DND-41 (cell line): ENCODE measurements around the gene NUP85.

Experiments
- ATAC-seq: fragments of 200-7000 bp; cut with Tn5 transposase; 3 replicates; pipeline ENCODE4 v1.9.1; 2021; ENCODE audit warnings: low read depth; ENCODE audit not compliant: insufficient read depth
- DNase-seq: peaks from one replicate; pipeline ENCODE4 v3.0.0-alpha.2; 2020
- H2AFZ ChIP-seq: 2 replicates; pipeline ENCODE4 v1.6.0; 2012; ENCODE audit warnings: low read depth, low read length
- H3K27ac ChIP-seq: 2 replicates; pipeline ENCODE4 v1.5.1; 2012; ENCODE audit warnings: low read length, inconsistent platforms
- H3K27me3 ChIP-seq: fragments of 200-600 bp; sonication (generic); 2 replicates; pipeline ENCODE4 v1.6.0; 2012; ENCODE audit warnings: low read length, mild to moderate bottlenecking, inconsistent platforms; ENCODE audit not compliant: insufficient read depth, poor library complexity
- H3K36me3 ChIP-seq: 2 replicates; pipeline ENCODE4 v1.5.1; 2012; ENCODE audit warnings: low read length, inconsistent platforms; ENCODE audit not compliant: insufficient read depth
- H3K4me1 ChIP-seq: 2 replicates; pipeline ENCODE4 v1.5.1; 2012; ENCODE audit warnings: mild to moderate bottlenecking, low read length; ENCODE audit not compliant: insufficient read depth
- H3K4me2 ChIP-seq: 2 replicates; pipeline ENCODE4 v1.6.0; 2012; ENCODE audit warnings: mild to moderate bottlenecking, moderate library complexity, low read length, inconsistent platforms; ENCODE audit not compliant: insufficient read depth
- H3K4me3 ChIP-seq, 2 experiments: fragments of 200-600 bp in 1 of 2; shearing (Covaris generic) in 1 of 2; 2 replicates each; pipeline ENCODE4 v1.5.1; 2012 to 2016; ENCODE audit warnings: inconsistent platforms in 2 of 2, low read length in 2 of 2, mild to moderate bottlenecking in 2 of 2, low read depth in 1 of 2, moderate library complexity in 1 of 2
- H3K79me2 ChIP-seq: 2 replicates; pipeline ENCODE4 v1.6.0; 2012; ENCODE audit warnings: low read length, inconsistent platforms; ENCODE audit not compliant: insufficient read depth
- H3K9ac ChIP-seq: 2 replicates; pipeline ENCODE4 v1.6.0; 2012; ENCODE audit warnings: low read depth, mild to moderate bottlenecking, inconsistent platforms, low read length, moderate library complexity
- H3K9me3 ChIP-seq: 2 replicates; pipeline ENCODE4 v1.5.1; 2012; ENCODE audit warnings: low read length, moderate library complexity, mild to moderate bottlenecking, inconsistent platforms; ENCODE audit not compliant: insufficient read depth, severe bottlenecking
- H4K20me1 ChIP-seq: 2 replicates; pipeline ENCODE4 v1.6.0; 2012; ENCODE audit warnings: low read length; ENCODE audit not compliant: insufficient read depth
- CTCF ChIP-seq: IDR thresholded peaks from 2 replicates; pipeline ENCODE4 v1.5.1; 2012; ENCODE audit warnings: borderline replicate concordance, low read length, moderate library complexity, mild to moderate bottlenecking; ENCODE audit not compliant: poor library complexity, severe bottlenecking; ENCODE audit errors: extremely low read depth
- EZH2 ChIP-seq: IDR thresholded peaks from 3 replicates; pipeline ENCODE4 v1.6.1; 2012; ENCODE audit warnings: borderline replicate concordance, low read depth, mild to moderate bottlenecking, moderate library complexity, low read length, inconsistent platforms; ENCODE audit not compliant: severe bottlenecking

Gene NUP85

GRCh38 chr17:75270966-75271232 is 65.4 kb downstream of the NUP85 start, which contains the start of gene MIF4GD:
Gene MIF4GD (minus strand): TSS chr17:75271231. CDS start chr17:75270195, 1,036 bp downstream.
- Histone ChIP-seq H3K4me1 (peaks cover 41% of the 10 kb centered on the region), H3K9me3 (no peaks in the 10 kb centered on the region), H3K79me2 (peaks cover 39% of the 10 kb centered on the region), H2AFZ (peak within 1 kb of the TSS; percentile 96), H4K20me1 (peaks cover 8% of the 10 kb centered on the region), H3K36me3 (peaks cover 52% of the 10 kb centered on the region), H3K9ac (peak within 1 kb of the TSS; percentile 91), H3K27ac (peak within 1 kb of the TSS; percentile 89), H3K27me3 (no peaks in the 10 kb centered on the region), H3K4me3 (peak within 1 kb of the TSS; percentile 76 to 98), H3K4me2 (peak within 1 kb of the TSS; percentile 96)
- no peak for TF ChIP-seq EZH2
- TF ChIP-seq CTCF: no peak
- DNase-seq: no peak
- ATAC-seq: no peak

GRCh38 chr17:75271233-75271954 is 65.9 kb downstream of the NUP85 start:
- peak overlapping the region; percentile 86 for H3K4me2 ChIP-seq
- H3K9ac ChIP-seq: peak overlapping the region; percentile 91
- H3K9me3 ChIP-seq: no peaks in the 10 kb centered on the region
- H2AFZ ChIP-seq: peak overlapping the region; percentile 96
- TF ChIP-seq EZH2: no peak
- peak; percentile 84 for TF ChIP-seq CTCF
- H3K4me3 ChIP-seq: peak overlapping the region; percentile 76 to 98
- peaks cover 47% of the 10 kb centered on the region for H3K36me3 ChIP-seq
- H3K4me1 ChIP-seq: peaks cover 41% of the 10 kb centered on the region
- peak; percentile 85 for DNase-seq
- no peaks in the 10 kb centered on the region for H3K27me3 ChIP-seq
- peaks cover 8% of the 10 kb centered on the region for H4K20me1 ChIP-seq
- ATAC-seq: peak; percentile 77
- peak overlapping the region; percentile 89 for H3K27ac ChIP-seq
- H3K79me2 ChIP-seq: peaks cover 39% of the 10 kb centered on the region

GRCh38 chr17:75271955-75272847 is 66.7 kb downstream of the NUP85 start:
- peak overlapping the region; percentile 91 for H3K9ac ChIP-seq
- H4K20me1 ChIP-seq: peaks cover 8% of the 10 kb centered on the region
- H3K9me3 ChIP-seq: no peaks in the 10 kb centered on the region
- peak overlapping the region; percentile 86 for H3K4me2 ChIP-seq
- DNase-seq (peak; percentile 54), ATAC-seq (peak; percentile 28)
- peaks cover 41% of the 10 kb centered on the region for H3K4me1 ChIP-seq
- peaks cover 39% of the 10 kb centered on the region for H3K79me2 ChIP-seq
- peak overlapping the region; percentile 96 for H2AFZ ChIP-seq
- H3K36me3 ChIP-seq: peaks cover 42% of the 10 kb centered on the region
- no peaks in the 10 kb centered on the region for H3K27me3 ChIP-seq
- peak overlapping the region; percentile 89 for H3K27ac ChIP-seq
- TF ChIP-seq EZH2 (no peak), CTCF (peak; percentile 33)
- H3K4me3 ChIP-seq: peak overlapping the region; percentile 76 to 98; a peak in 3 of 4 replicates
